LNCAP (cell line): ENCODE measurements around the gene EZR.

Experiments used
- CTCF ChIP-seq: fragments of 450-650 bp; IDR thresholded peaks from 2 replicates; pipeline ENCODE4 v1.5.1; 2017; ENCODE audit warnings: mild to moderate bottlenecking

The EZR gene

DNA sequence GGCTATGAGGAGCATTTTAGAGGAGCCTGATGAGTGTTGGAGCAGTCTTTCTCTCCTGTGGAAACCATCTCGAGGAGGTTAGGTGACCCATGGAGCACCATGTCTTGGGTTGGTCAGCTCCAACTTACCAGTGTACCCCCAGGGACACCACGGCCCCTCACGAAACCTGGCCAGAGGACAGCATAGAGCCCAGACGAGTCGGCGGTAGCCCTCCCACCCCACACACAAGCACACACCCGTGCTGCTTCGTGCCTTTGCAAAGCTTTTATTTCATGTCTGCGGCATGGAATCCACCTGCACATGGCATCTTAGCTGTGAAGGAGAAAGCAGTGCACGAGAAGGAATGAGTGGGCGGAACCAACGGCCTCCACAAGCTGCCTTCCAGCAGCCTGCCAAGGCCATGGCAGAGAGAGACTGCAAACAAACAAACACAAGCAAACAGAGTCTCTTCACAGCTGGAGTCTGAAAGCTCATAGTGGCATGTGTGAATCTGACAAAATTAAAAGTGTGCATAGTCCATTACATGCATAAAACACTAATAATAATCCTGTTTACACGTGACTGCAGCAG lies 53.6 kb downstream of the EZR start:
- TF ChIP-seq CTCF: no peak

GRCh38 chr6:158764926-158765325 lies 54.2 kb downstream of the EZR start:
- TF ChIP-seq CTCF: no peak

GRCh38 chr6:158764183-158764849 lies 54.9 kb downstream of the EZR start:
- TF ChIP-seq CTCF: no peak

DNA sequence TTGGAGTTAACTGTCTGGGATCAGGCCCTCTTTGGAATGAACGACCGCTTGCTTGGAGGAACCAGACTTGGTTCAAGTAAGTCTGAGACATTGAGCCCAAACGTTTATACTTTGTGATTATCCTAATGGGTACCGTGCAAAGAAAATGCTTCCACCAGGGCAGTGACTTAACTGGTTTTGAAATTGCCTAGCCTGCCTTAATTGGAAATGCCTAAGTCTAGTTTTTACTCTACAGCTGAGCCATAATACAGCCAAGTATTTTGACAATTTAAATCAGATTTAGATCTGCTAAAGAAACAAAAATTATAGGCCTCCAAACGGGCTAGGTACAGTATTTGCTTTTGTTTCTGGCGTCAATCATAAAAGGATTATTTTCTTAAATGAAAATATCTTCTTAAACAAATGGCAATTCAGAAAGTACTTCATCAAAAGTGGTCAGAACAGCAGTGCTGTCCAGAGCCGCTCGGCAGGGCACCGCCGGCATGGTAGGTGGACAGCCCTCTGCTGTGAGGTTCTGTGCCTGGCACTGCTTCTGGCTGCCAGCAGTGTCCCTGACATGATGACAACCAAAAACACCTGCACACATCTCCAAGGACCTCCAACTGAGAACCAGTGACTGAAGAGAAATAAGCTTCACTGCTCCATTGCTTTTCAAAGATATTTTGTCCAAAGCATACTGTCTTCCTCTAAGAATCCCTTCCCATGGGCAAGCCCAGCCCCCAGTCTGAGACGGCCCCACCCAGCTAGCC lies 55.6 kb downstream of the EZR start:
- no peak for TF ChIP-seq CTCF

- TF ChIP-seq CTCF: no peak
These were observed 56.3 kb downstream of the EZR start for GRCh38 chr6:158762787-158763433.

DNA sequence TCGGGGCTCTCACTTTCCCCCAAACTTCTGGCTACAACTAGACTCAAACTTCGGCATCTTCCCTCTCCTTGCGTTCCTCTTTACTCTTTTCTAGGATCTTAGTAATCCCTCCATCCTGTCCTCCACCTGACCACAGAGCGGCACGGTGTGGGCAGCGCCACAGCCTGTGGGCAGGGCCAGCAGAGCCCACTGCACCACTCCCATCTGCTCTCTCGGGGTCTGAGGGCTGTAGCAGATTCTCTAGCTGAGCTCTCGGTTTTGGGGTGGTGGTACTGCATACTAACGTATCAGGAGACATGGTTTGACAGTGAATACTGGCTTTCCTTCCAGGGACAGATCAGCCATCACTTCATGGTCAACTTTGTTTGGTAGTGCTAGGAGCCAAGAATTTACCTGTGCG lies 57.4 kb downstream of the EZR start:
- TF ChIP-seq CTCF: no peak

- TF ChIP-seq CTCF: no peak
These were observed 58.4 kb downstream of the EZR start for GRCh38 chr6:158760618-158761250.
